Measurements from ENCODE around the gene SNTB2. TPM values are rescaled to one million over a fixed set of nuclear protein-coding genes. Genes with fewer than 3 reads are reported as not detected.

Gene SNTB2
- total and polyA plus RNA-seq, 2 of the 13 experiments (the other 11 are each of a cell fraction or from before 2014, with no cell fraction given): 11.5 to 19.2 TPM

DNA sequence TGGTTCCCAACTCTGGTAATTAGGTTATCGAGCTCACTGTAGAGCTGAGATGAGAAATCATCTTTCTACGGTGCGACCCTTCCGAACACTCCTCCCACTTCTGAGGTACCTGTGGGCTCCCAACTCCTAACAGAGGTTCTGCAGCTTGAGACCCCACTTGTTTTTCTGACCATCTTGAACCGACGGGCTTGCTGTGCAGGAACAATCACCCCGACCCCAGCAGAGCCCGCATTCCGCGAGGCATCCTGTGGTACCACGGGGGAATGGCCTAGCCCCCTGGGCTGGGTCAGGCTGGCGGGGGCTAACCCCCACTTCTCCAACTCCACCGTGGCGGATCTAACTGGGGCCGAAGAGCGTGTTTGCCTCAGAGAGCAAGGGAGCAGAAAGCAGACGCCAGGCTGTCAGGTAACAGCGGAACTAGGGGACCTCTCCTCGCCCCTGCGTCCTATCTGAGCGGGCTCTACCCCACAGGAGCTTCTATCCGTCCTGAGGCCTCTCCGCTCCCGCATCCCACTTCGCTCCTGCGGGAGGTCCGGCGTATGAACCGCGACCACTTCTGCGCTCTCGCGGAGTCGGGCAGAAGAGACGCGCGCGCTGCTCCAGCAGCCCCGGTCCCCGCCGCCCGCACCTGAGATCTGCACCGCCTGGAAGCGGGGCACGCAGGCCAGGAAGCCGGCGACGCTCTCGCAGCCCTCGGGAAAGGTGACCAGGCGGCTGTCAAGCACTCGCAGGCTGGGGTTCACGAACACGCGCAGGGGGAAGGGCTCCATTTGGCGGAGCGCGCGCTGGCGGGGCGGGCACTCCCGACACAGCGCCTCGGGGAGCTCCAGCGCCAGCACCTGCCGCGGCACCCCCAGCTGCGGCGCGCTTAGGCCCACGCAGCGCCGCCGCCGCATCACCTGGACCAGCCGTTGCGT, 142.7 kb downstream of the SNTB2 start (continued):
- TF ChIP-seq, protein P1, sequence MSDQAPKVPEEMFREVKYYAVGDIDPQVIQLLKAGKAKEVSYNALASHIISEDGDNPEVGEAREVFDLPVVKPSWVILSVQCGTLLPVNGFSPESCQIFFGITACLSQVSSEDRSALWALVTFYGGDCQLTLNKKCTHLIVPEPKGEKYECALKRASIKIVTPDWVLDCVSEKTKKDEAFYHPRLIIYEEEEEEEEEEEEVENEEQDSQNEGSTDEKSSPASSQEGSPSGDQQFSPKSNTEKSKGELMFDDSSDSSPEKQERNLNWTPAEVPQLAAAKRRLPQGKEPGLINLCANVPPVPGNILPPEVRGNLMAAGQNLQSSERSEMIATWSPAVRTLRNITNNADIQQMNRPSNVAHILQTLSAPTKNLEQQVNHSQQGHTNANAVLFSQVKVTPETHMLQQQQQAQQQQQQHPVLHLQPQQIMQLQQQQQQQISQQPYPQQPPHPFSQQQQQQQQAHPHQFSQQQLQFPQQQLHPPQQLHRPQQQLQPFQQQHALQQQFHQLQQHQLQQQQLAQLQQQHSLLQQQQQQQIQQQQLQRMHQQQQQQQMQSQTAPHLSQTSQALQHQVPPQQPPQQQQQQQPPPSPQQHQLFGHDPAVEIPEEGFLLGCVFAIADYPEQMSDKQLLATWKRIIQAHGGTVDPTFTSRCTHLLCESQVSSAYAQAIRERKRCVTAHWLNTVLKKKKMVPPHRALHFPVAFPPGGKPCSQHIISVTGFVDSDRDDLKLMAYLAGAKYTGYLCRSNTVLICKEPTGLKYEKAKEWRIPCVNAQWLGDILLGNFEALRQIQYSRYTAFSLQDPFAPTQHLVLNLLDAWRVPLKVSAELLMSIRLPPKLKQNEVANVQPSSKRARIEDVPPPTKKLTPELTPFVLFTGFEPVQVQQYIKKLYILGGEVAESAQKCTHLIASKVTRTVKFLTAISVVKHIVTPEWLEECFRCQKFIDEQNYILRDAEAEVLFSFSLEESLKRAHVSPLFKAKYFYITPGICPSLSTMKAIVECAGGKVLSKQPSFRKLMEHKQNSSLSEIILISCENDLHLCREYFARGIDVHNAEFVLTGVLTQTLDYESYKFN (CRISPR knock-in tag; conservative IDR thresholded peaks at IDR 0.05): no peak
- no peak; the same call in 1 of the 2 replicates for TF ChIP-seq ZNF468 (CRISPR knock-in tag; IDR thresholded peaks at IDR 0.05)
- no peak for TF ChIP-seq ZNF24 (IDR thresholded peaks at IDR 0.05)
- no peak for TF ChIP-seq ZBTB14 (CRISPR knock-in tag; IDR thresholded peaks at IDR 0.05)
- TF ChIP-seq DPF2 (CRISPR knock-in tag; IDR thresholded peaks at IDR 0.05; ENCODE audit: borderline replicate concordance, low read depth): no peak
- TF ChIP-seq PHF21A (CRISPR knock-in tag; IDR thresholded peaks at IDR 0.05): no peak
- TF ChIP-seq THAP11 (CRISPR knock-in tag; IDR thresholded peaks at IDR 0.05): no peak
- TF ChIP-seq, protein P2, sequence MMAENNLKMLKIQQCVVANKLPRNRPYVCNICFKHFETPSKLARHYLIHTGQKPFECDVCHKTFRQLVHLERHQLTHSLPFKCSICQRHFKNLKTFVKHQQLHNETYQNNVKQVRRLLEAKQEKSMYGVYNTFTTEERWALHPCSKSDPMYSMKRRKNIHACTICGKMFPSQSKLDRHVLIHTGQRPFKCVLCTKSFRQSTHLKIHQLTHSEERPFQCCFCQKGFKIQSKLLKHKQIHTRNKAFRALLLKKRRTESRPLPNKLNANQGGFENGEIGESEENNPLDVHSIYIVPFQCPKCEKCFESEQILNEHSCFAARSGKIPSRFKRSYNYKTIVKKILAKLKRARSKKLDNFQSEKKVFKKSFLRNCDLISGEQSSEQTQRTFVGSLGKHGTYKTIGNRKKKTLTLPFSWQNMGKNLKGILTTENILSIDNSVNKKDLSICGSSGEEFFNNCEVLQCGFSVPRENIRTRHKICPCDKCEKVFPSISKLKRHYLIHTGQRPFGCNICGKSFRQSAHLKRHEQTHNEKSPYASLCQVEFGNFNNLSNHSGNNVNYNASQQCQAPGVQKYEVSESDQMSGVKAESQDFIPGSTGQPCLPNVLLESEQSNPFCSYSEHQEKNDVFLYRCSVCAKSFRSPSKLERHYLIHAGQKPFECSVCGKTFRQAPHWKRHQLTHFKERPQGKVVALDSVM (CRISPR knock-in tag; IDR thresholded peaks at IDR 0.05): no peak
- no peak for TF ChIP-seq MED8 (CRISPR knock-in tag; IDR thresholded peaks at IDR 0.05; ENCODE audit: insufficient replicate concordance)
- TF ChIP-seq ZNF101 (CRISPR knock-in tag; IDR thresholded peaks at IDR 0.05; ENCODE audit: borderline replicate concordance, low read depth): no peak
- TF ChIP-seq, protein P3, sequence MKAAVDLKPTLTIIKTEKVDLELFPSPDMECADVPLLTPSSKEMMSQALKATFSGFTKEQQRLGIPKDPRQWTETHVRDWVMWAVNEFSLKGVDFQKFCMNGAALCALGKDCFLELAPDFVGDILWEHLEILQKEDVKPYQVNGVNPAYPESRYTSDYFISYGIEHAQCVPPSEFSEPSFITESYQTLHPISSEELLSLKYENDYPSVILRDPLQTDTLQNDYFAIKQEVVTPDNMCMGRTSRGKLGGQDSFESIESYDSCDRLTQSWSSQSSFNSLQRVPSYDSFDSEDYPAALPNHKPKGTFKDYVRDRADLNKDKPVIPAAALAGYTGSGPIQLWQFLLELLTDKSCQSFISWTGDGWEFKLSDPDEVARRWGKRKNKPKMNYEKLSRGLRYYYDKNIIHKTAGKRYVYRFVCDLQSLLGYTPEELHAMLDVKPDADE (CRISPR knock-in tag; IDR thresholded peaks at IDR 0.05): no peak
- peak; percentile 34; the same call in 1 of the 2 replicates for TF ChIP-seq MEF2D (CRISPR knock-in tag; IDR thresholded peaks at IDR 0.05)
- no peak; the same call in 1 of the 2 replicates for TF ChIP-seq ZSCAN31 (CRISPR knock-in tag; IDR thresholded peaks at IDR 0.05; ENCODE audit: low read depth)
- no peak; the same call in 1 of the 2 replicates for TF ChIP-seq NCOR1 (IDR thresholded peaks at IDR 0.05; ENCODE audit: borderline replicate concordance, low read length)
- TF ChIP-seq ZNF350 (CRISPR knock-in tag; IDR thresholded peaks at IDR 0.05; ENCODE audit: borderline replicate concordance, low read depth): no peak
- TF ChIP-seq NFYC (CRISPR knock-in tag; IDR thresholded peaks at IDR 0.05): no peak
- TF ChIP-seq ZNF296 (CRISPR knock-in tag; conservative IDR thresholded peaks at IDR 0.05): no peak; the same call in 1 of the 2 replicates
- no peak for TF ChIP-seq ATRX (CRISPR knock-in tag; IDR thresholded peaks at IDR 0.05; ENCODE audit: borderline replicate concordance)
- TF ChIP-seq, protein P4, sequence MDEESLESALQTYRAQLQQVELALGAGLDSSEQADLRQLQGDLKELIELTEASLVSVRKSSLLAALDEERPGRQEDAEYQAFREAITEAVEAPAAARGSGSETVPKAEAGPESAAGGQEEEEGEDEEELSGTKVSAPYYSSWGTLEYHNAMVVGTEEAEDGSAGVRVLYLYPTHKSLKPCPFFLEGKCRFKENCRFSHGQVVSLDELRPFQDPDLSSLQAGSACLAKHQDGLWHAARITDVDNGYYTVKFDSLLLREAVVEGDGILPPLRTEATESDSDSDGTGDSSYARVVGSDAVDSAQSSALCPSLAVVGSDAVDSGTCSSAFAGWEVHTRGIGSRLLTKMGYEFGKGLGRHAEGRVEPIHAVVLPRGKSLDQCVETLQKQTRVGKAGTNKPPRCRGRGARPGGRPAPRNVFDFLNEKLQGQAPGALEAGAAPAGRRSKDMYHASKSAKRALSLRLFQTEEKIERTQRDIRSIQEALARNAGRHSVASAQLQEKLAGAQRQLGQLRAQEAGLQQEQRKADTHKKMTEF (CRISPR knock-in tag; IDR thresholded peaks at IDR 0.05): no peak
